CD4-positive, alpha-beta memory T cell (primary cell): Measurements from ENCODE around the gene CFAP77. TPM values are rescaled to one million over a fixed set of nuclear protein-coding genes. Genes with fewer than 3 reads are reported as not detected.

Experiments used
- CTCF ChIA-PET: fragments of 350-600 bp; sonication (Branson Sonifier 250); formaldehyde crosslinking; loops from one replicate; lab custom pipeline; 2021; ENCODE audit warnings: inconsistent platforms; ENCODE audit not compliant: partially characterized antibody; lab: Charles Lee
- POLR2A ChIA-PET: fragments of 350-600 bp; sonication (Branson Sonifier 250); formaldehyde crosslinking; loops from one replicate; lab custom pipeline; 2021; ENCODE audit not compliant: partially characterized antibody; lab: Charles Lee
- DNase-seq, 5 donors: peaks; one replicate each; pipeline versions ENCODE4 v3.0.0 to v3.0.0-alpha.2; 2020 to 2022; ENCODE audit warnings: mixed read lengths in 1 of 5
- H3K27ac ChIP-seq: one replicate; pipeline ENCODE4 v1.7.0; 2013; ENCODE audit warnings: low read depth, low read length
- H3K27me3 ChIP-seq: 2 replicates; pipeline ENCODE4 v1.7.0; 2013; ENCODE audit warnings: mild to moderate bottlenecking, low read length, moderate library complexity; ENCODE audit not compliant: insufficient read depth
- H3K36me3 ChIP-seq: 2 replicates; pipeline ENCODE4 v1.7.0; 2013; ENCODE audit warnings: mild to moderate bottlenecking, low read length, moderate library complexity; ENCODE audit not compliant: insufficient read depth
- H3K4me1 ChIP-seq: 2 replicates; pipeline ENCODE4 v1.7.0; 2013; ENCODE audit warnings: mild to moderate bottlenecking, low read length, moderate library complexity; ENCODE audit not compliant: insufficient read depth
- H3K4me3 ChIP-seq, 2 donors: one replicate each; pipeline ENCODE4 v1.7.0; 2013; ENCODE audit warnings: low read length in 2 of 2, mild to moderate bottlenecking in 1 of 2
- H3K9me3 ChIP-seq, 2 donors: one replicate each; pipeline ENCODE4 v1.7.0; 2013; ENCODE audit warnings: low read length in 2 of 2, control low read depth in 1 of 2; ENCODE audit not compliant: control insufficient read depth in 1 of 2
- H3K27ac Mint-ChIP-seq, 7 donors: one replicate each; pipeline ENCODE4 v1.8.0; 2020 to 2021; ENCODE audit warnings: mixed read lengths in 7 of 7, mild to moderate bottlenecking in 6 of 7, inconsistent platforms in 3 of 7, moderate library complexity in 3 of 7
- H3K27me3 Mint-ChIP-seq, 2 donors: one replicate each; pipeline ENCODE4 v1.8.0; 2020 to 2021; ENCODE audit warnings: mixed read lengths in 2 of 2
- H3K36me3 Mint-ChIP-seq, 2 donors: one replicate each; pipeline ENCODE4 v1.8.0; 2020 to 2021; ENCODE audit warnings: mixed read lengths in 2 of 2, inconsistent platforms in 1 of 2, mild to moderate bottlenecking in 1 of 2
- H3K4me1 Mint-ChIP-seq, 4 donors: one replicate each; pipeline ENCODE4 v1.8.0; 2020 to 2021; ENCODE audit warnings: mixed read lengths in 4 of 4, mild to moderate bottlenecking in 1 of 4
- H3K4me3 Mint-ChIP-seq, 8 donors: one replicate each; pipeline ENCODE4 v1.8.0; 2020 to 2021; ENCODE audit warnings: mixed read lengths in 8 of 8, mild to moderate bottlenecking in 7 of 8, moderate library complexity in 6 of 8, inconsistent platforms in 3 of 8
- H3K9me3 Mint-ChIP-seq, 8 donors: one replicate each; pipeline ENCODE4 v1.8.0; 2020 to 2021; ENCODE audit warnings: mixed read lengths in 8 of 8, mild to moderate bottlenecking in 5 of 8, inconsistent platforms in 3 of 8, moderate library complexity in 1 of 8
- intact Hi-C: fragments of 100-400 bp; cut with micrococcal nuclease; formaldehyde crosslinking; loops from one replicate; pipeline ENCODE4 v1.15.1; 2023
- polyA plus RNA-seq, 2 donors: library from polyadenylated mRNA; unstranded; fragments of 300-500 nt; fragmentation: Illumina TruSeq; gene quantifications; one replicate each; pipeline ENCODE4 v1.2.3, GENCODE V29; 2021
- total RNA-seq, 2 experiments: library from RNA; stranded (reverse); gene quantifications; one replicate each; pipeline ENCODE4 v1.2.3, GENCODE V29; 2021

The CFAP77 gene
- total and polyA plus RNA-seq, 4 experiments from 2014 or later, result not detected

GRCh38 chr9:132516301-132516700 lies 106.3 kb downstream of the CFAP77 start:
- H3K4me1 ChIP-seq, result no peaks in the 10 kb centered on the region
- Mint-ChIP-seq H3K36me3 (no peaks in the 10 kb centered on the region), H3K27ac (no peak overlapping the region), H3K4me3 (no peak overlapping the region), H3K9me3 (no peaks in the 10 kb centered on the region), H3K27me3 (peaks cover 6 to 16% of the 10 kb centered on the region in 2 donors), H3K4me1 (no peaks in the 10 kb centered on the region)
- no peak overlapping the region for H3K4me3 ChIP-seq
- POLR2A ChIA-PET, result no interaction called here
- DNase-seq, result no peak
- no peaks in the 10 kb centered on the region for H3K36me3 ChIP-seq
- no peaks in the 10 kb centered on the region for H3K27me3 ChIP-seq
- no peak overlapping the region for H3K27ac ChIP-seq
- intact Hi-C loops, result no loop called here
- CTCF ChIA-PET, result interaction anchor here (3.2 kb wide), 1 partner anchor 9 kb away, joined by 17 read pairs; no protein-coding TSS in a partner anchor
- no peaks in the 10 kb centered on the region for H3K9me3 ChIP-seq

- H3K27ac Mint-ChIP-seq, result no peak overlapping the region
- no peaks in the 10 kb centered on the region for H3K36me3 Mint-ChIP-seq
- CTCF ChIA-PET, result interaction anchor here (3.2 kb wide), 1 partner anchor 10 kb away, joined by 17 read pairs; no protein-coding TSS in a partner anchor
- peaks cover 5 to 16% of the 10 kb centered on the region in 2 donors for H3K27me3 Mint-ChIP-seq
- H3K9me3 Mint-ChIP-seq, result no peaks in the 10 kb centered on the region
- Histone ChIP-seq H3K27me3 (no peaks in the 10 kb centered on the region), H3K4me1 (no peaks in the 10 kb centered on the region), H3K27ac (no peak overlapping the region), H3K9me3 (no peaks in the 10 kb centered on the region), H3K4me3 (no peak overlapping the region), H3K36me3 (no peaks in the 10 kb centered on the region)
- H3K4me3 Mint-ChIP-seq, result no peak overlapping the region
- no peak for DNase-seq
- H3K4me1 Mint-ChIP-seq, result no peaks in the 10 kb centered on the region
- intact Hi-C loops, result no loop called here
- POLR2A ChIA-PET, result no interaction called here
Observed at GRCh38 chr9:132516911-132517310, 106.9 kb downstream of the CFAP77 start.

DNA sequence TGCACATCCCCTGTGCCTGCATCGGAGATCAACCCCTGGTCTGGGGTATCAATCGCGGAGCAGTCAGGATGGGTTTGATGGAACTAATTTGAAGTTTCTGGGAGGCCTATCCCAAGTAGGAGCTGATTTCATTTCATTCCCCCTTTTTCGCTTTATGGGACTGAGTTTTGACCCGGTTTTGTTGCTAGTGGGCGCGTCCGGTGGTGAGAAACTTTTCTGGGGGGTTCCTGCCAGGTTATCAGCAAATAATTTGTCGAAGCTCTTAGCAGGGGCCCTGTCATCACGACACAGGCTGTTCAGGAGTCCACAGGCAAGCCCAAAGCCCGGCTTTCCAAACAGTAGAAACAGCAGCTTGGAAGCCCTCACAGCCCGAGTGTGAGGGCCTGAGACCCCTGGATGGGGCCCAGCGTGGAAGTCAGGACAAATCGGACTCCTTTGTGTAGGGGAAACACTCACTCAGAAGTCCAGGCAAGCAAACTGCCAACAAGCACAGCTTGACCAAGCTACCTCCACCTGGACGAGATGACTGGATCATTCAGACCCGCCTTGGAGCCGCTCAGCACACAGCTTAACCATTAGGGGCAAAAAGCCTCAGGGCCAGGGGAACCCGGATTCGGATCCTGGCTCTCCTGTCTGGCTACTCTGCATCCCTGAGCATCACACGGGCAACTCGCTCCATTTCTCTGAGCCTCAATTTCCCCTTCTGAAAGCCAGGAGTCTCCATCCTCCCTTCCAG lies 108.0 kb downstream of the CFAP77 start:
- Histone ChIP-seq H3K4me3 (no peak overlapping the region), H3K27me3 (no peaks in the 10 kb centered on the region), H3K9me3 (no peaks in the 10 kb centered on the region), H3K36me3 (no peaks in the 10 kb centered on the region), H3K4me1 (no peaks in the 10 kb centered on the region), H3K27ac (no peak overlapping the region)
- intact Hi-C loops, result no loop called here
- no peak overlapping the region for H3K4me3 Mint-ChIP-seq
- no peaks in the 10 kb centered on the region for H3K36me3 Mint-ChIP-seq
- ChIA-PET CTCF (interaction anchor here (3.2 kb wide), 1 partner anchor 11 kb away, joined by 17 read pairs; no protein-coding TSS in a partner anchor), POLR2A (no interaction called here)
- H3K27me3 Mint-ChIP-seq, result peaks cover 5 to 16% of the 10 kb centered on the region in 2 donors
- DNase-seq, result no peak
- H3K9me3 Mint-ChIP-seq, result no peaks in the 10 kb centered on the region
- no peaks in the 10 kb centered on the region for H3K4me1 Mint-ChIP-seq
- H3K27ac Mint-ChIP-seq, result no peak overlapping the region

- H3K4me1 ChIP-seq, result no peaks in the 10 kb centered on the region
- Mint-ChIP-seq H3K9me3 (no peaks in the 10 kb centered on the region), H3K27me3 (peaks cover 5 to 16% of the 10 kb centered on the region in 2 donors), H3K4me1 (no peaks in the 10 kb centered on the region), H3K27ac (no peak overlapping the region), H3K4me3 (no peak overlapping the region), H3K36me3 (no peaks in the 10 kb centered on the region)
- H3K9me3 ChIP-seq, result no peaks in the 10 kb centered on the region
- no peak overlapping the region for H3K4me3 ChIP-seq
- H3K36me3 ChIP-seq, result no peaks in the 10 kb centered on the region
- ChIA-PET CTCF (interaction anchor here (3.2 kb wide), 1 partner anchor 12 kb away, joined by 17 read pairs; no protein-coding TSS in a partner anchor), POLR2A (no interaction called here)
- H3K27ac ChIP-seq, result no peak overlapping the region
- H3K27me3 ChIP-seq, result no peaks in the 10 kb centered on the region
- DNase-seq, result no peak
- intact Hi-C loops, result no loop called here
Observed at GRCh38 chr9:132518626-132519025, 108.6 kb downstream of the CFAP77 start.

DNA sequence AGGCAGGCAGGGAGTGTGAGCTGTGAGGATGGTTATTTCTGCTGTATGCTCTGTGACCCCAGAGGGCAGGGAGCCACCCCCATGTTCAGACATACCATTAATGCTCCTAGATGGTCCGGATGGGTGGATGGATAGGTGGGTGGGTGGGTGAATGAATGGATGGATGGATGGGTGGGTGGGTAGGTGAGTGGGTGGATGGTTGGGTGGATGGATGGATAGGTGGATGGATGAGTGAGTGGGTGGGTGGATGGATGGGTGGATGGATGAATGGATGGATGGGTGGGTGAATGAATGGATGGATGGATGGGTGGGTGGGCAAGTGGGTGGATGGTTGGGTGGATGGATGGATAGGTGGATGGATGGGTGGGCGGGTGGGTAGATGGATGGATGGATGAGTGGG lies 109.0 kb downstream of the CFAP77 start:
- CTCF ChIA-PET, result interaction anchor here (3.2 kb wide), 1 partner anchor 12 kb away, joined by 17 read pairs; no protein-coding TSS in a partner anchor
- no peak overlapping the region for H3K27ac ChIP-seq

DNA sequence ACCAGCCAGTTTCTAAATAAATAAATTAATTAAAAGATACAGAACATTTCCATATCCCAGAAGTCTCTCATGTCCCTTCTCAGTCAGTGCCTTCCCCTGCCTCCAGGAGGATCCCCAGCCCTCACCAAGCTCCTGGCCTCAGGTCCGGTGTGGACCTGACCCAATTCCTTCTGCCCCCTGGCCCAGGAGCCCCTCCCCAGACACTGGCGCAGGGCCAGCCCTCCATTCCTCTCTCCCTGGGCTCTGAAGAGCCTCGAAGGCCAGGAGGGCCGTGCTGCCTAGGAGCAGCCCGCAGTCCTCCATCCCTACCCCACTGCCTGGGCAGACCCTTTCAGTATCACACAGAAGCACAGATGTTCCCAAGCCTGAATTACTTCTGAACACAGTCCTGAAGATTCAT lies 110.6 kb downstream of the CFAP77 start:
- Mint-ChIP-seq H3K9me3 (no peaks in the 10 kb centered on the region), H3K27me3 (peaks cover 9 to 21% of the 10 kb centered on the region in 2 donors), H3K27ac (no peak overlapping the region), H3K36me3 (no peaks in the 10 kb centered on the region), H3K4me3 (no peak overlapping the region), H3K4me1 (no peaks in the 10 kb centered on the region)
- ChIA-PET POLR2A (no interaction called here), CTCF (interaction anchor here (0.9 kb wide), 1 partner anchor 111 kb away, joined by 3 read pairs; no protein-coding TSS in a partner anchor)
- Histone ChIP-seq H3K27me3 (no peaks in the 10 kb centered on the region), H3K4me3 (no peak overlapping the region), H3K36me3 (no peaks in the 10 kb centered on the region), H3K9me3 (no peaks in the 10 kb centered on the region), H3K4me1 (no peaks in the 10 kb centered on the region), H3K27ac (no peak overlapping the region)
- intact Hi-C loops, result no loop called here
- no peak for DNase-seq

More for the DNA sequence above, 109.0 kb downstream of the CFAP77 start:
- Histone ChIP-seq H3K27me3 (no peaks in the 10 kb centered on the region), H3K36me3 (no peaks in the 10 kb centered on the region), H3K4me3 (no peak overlapping the region), H3K4me1 (no peaks in the 10 kb centered on the region), H3K9me3 (no peaks in the 10 kb centered on the region)
- Mint-ChIP-seq H3K27ac (no peak overlapping the region), H3K4me1 (no peaks in the 10 kb centered on the region), H3K4me3 (no peak overlapping the region), H3K9me3 (no peaks in the 10 kb centered on the region), H3K36me3 (no peaks in the 10 kb centered on the region), H3K27me3 (peaks cover 5 to 16% of the 10 kb centered on the region in 2 donors)
- intact Hi-C loops, result no loop called here
- POLR2A ChIA-PET, result no interaction called here
- no peak for DNase-seq

DNA sequence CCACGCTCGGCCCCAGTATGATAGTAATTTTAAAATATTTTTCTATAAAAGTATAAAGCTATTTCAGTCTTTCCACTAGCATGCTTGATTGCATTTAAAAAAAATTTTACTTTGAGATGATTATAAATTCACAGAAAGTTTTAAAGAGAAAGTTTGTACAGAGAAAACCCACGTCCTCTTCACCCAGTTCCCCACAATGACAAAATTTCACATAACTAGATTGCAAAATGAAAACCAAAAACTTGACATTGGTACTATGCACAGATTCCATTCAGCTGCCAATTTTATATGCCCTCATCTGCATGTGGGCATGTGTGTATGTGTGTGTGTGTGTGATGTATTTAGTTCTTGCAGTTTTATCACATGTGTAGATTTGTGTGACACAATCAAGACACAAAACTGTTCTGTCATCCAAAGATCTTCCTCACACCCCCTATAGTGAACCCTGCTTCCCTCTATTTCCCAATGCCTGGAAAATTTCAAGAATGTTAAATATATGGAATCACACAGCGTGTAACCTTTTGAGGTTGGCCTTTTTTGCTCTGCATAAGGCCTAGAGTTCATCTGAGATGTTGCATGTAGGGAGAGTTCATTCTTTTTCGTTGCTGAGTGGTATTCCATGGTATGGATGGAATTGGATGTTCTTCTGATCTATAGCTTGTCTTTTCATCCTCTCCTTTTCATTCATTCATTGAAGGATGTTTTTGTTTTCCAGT lies 115.5 kb downstream of the CFAP77 start:
- H3K27me3 Mint-ChIP-seq, result peaks cover 9 to 12% of the 10 kb centered on the region in 2 donors
- intact Hi-C loops, result no loop called here

More for the DNA sequence above, 115.5 kb downstream of the CFAP77 start:
- no peaks in the 10 kb centered on the region for H3K4me1 Mint-ChIP-seq
- H3K4me3 ChIP-seq, result no peak overlapping the region
- no peak overlapping the region for H3K27ac ChIP-seq
- no peaks in the 10 kb centered on the region for H3K36me3 ChIP-seq
- POLR2A ChIA-PET, result no interaction called here
- H3K36me3 Mint-ChIP-seq, result no peaks in the 10 kb centered on the region
- CTCF ChIA-PET, result interaction anchor here (0.7 kb wide), 1 partner anchor 1202 kb away, joined by 3 read pairs; no protein-coding TSS in a partner anchor
- H3K4me3 Mint-ChIP-seq, result no peak overlapping the region
- H3K4me1 ChIP-seq, result no peaks in the 10 kb centered on the region
- DNase-seq, result no peak
- peaks cover 0 to 3% (median 0%) of the 10 kb centered on the region in 8 donors for H3K9me3 Mint-ChIP-seq
- no peaks in the 10 kb centered on the region for H3K27me3 ChIP-seq
- no peaks in the 10 kb centered on the region for H3K9me3 ChIP-seq
- H3K27ac Mint-ChIP-seq, result no peak overlapping the region
